HCT116 (cell line): ENCODE measurements around the gene SRSF5. TPM values are rescaled to one million over a fixed set of nuclear protein-coding genes. Genes with fewer than 3 reads are reported as not detected.

ENCODE experiments used
- ATAC-seq: fragments of 200-7000 bp; cut with Tn5 transposase; 2 replicates; pipeline ENCODE4 v1.9.1; 2020; ENCODE audit warnings: mild to moderate bottlenecking, moderate library complexity
- BruUV-seq: library from RNA; stranded (reverse); fragments of 400-500 nt; replicated peaks from 2 replicates; lab custom pipeline; 2021; lab: Mats Ljungman, UMichigan
- CTCF ChIA-PET: fragments of 300-600 bp; sonication (Branson Sonifier 250); formaldehyde crosslinking; loops from one replicate; lab custom pipeline; 2021; ENCODE audit warnings: antibody characterized with exemption; lab: Charles Lee
- POLR2A ChIA-PET: fragments of 300-600, 350-600 bp; sonication (Branson Sonifier 250); formaldehyde crosslinking; loops from one replicate; lab custom pipeline; 2021; ENCODE audit warnings: antibody characterized with exemption; lab: Charles Lee
- RAD21 ChIA-PET, 2 experiments: fragments of 300-600 bp; sonication (Branson Sonifier 250); formaldehyde crosslinking; loops; one replicate each; lab custom pipeline; 2023; ENCODE audit warnings: low total read pairs in 2 of 2; ENCODE audit not compliant: uncharacterized antibody in 2 of 2, unreplicated experiment in 2 of 2, low non-redundant PET in 1 of 2; lab: Charles Lee
- DNase-seq: peaks from one replicate; pipeline ENCODE4 v3.0.0-alpha.2; 2010; ENCODE audit warnings: low read depth, low spot score
- H2AFZ ChIP-seq: fragments of 200-600 bp; shearing (Covaris generic), sonication (generic); 2 replicates; pipeline ENCODE4 v1.6.1; 2017; ENCODE audit warnings: low read depth, mixed run types, mixed read lengths, antibody characterized with exemption, low read length; ENCODE audit not compliant: poor library complexity, severe bottlenecking
- H3K27ac ChIP-seq: 2 replicates; pipeline ENCODE4 v1.5.1; 2012; ENCODE audit warnings: low read depth, low read length
- H3K27me3 ChIP-seq: fragments of 200-600 bp; sonication (generic); 2 replicates; pipeline ENCODE4 v1.6.1; 2016; ENCODE audit warnings: mixed run types, low read length, mixed read lengths; ENCODE audit not compliant: insufficient read depth
- H3K36me3 ChIP-seq, 2 experiments: fragments of 200-500 bp in 1 of 2; fragments of 200-600 bp in 1 of 2; sonication (Bioruptor generic) in 1 of 2; sonication (generic) in 1 of 2; 2 replicates each; pipeline versions ENCODE4 v1.5.1 to v1.6.1; 2014 to 2016; ENCODE audit warnings: low read length in 2 of 2, inconsistent platforms in 1 of 2, mixed read lengths in 1 of 2, mixed run types in 1 of 2; ENCODE audit not compliant: insufficient read depth in 2 of 2, control insufficient read depth in 1 of 2
- H3K4me1 ChIP-seq, 2 experiments: fragments of 200-600 bp in 1 of 2; sonication (generic) in 1 of 2; 2 replicates each; pipeline versions ENCODE4 v1.5.1 to v1.6.1; 2012 to 2017; ENCODE audit warnings: low read length in 2 of 2, inconsistent platforms in 1 of 2, mild to moderate bottlenecking in 1 of 2, mixed read lengths in 1 of 2, mixed run types in 1 of 2, moderate library complexity in 1 of 2; ENCODE audit not compliant: insufficient read depth in 2 of 2, control insufficient read depth in 1 of 2
- H3K4me2 ChIP-seq: fragments of 200-600 bp; sonication (generic); 2 replicates; pipeline ENCODE4 v1.6.1; 2017; ENCODE audit warnings: mixed run types, low read length, mixed read lengths
- H3K4me3 ChIP-seq, 2 experiments: fragments of 200-600 bp in 1 of 2; sonication (generic) in 1 of 2; replicated peaks in 1 of 2; 2 replicates each; pipeline ENCODE4 v1.5.1; 2011 to 2016; ENCODE audit warnings: low read length in 2 of 2, control low read depth in 1 of 2, low read depth in 1 of 2, mild to moderate bottlenecking in 1 of 2, mixed read lengths in 1 of 2, mixed run types in 1 of 2
- H3K79me2 ChIP-seq: fragments of 200-600 bp; sonication (generic); 2 replicates; pipeline ENCODE4 v1.6.1; 2017; ENCODE audit warnings: mild to moderate bottlenecking, mixed run types, low read length, moderate library complexity, mixed read lengths; ENCODE audit not compliant: insufficient read depth
- H3K9ac ChIP-seq: fragments of 200-600 bp; sonication (generic); 2 replicates; pipeline ENCODE4 v1.6.1; 2016; ENCODE audit warnings: low read length, mixed read lengths
- H3K9me2 ChIP-seq: fragments of 200-600 bp; sonication (generic), shearing (Covaris generic); 2 replicates; pipeline ENCODE4 v1.6.1; 2017; ENCODE audit warnings: mixed run types, mild to moderate bottlenecking, moderate library complexity; ENCODE audit not compliant: insufficient read depth
- H3K9me3 ChIP-seq, 2 experiments: fragments of 200-500 bp in 1 of 2; fragments of 200-600 bp in 1 of 2; sonication (Bioruptor generic) in 1 of 2; sonication (generic) in 1 of 2; 2 replicates each; pipeline ENCODE4 v1.6.1; 2014 to 2017; ENCODE audit warnings: low read length in 2 of 2, mixed read lengths in 2 of 2, inconsistent platforms in 1 of 2, low read depth in 1 of 2, mild to moderate bottlenecking in 1 of 2, mixed run types in 1 of 2, moderate library complexity in 1 of 2; ENCODE audit not compliant: control insufficient read depth in 1 of 2, insufficient read depth in 1 of 2
- H4K20me1 ChIP-seq: fragments of 200-600 bp; sonication (generic), shearing (Covaris generic); 2 replicates; pipeline ENCODE4 v1.6.1; 2017; ENCODE audit warnings: mixed run types, mild to moderate bottlenecking, moderate library complexity; ENCODE audit not compliant: insufficient read depth
- ATF3 ChIP-seq: IDR thresholded peaks from 2 replicates; pipeline ENCODE4 v1.6.1; 2012
- CTCF ChIP-seq, 3 experiments: fragments of 200-600 bp in 1 of 3; sonication (generic) in 1 of 3; IDR thresholded peaks in 2 of 3; conservative IDR thresholded peaks in 1 of 3; 2 replicates each; pipeline ENCODE4 v1.5.1; 2012 to 2017; ENCODE audit warnings: low read depth in 2 of 3, low read length in 2 of 3, antibody characterized with exemption in 1 of 3, borderline replicate concordance in 1 of 3, control low read depth in 1 of 3, mild to moderate bottlenecking in 1 of 3, mixed read lengths in 1 of 3, mixed run types in 1 of 3, moderate library complexity in 1 of 3; ENCODE audit not compliant: insufficient read depth in 1 of 3
- ELF1 ChIP-seq: IDR thresholded peaks from 2 replicates; pipeline ENCODE4 v1.6.1; 2012; ENCODE audit warnings: low read depth, borderline replicate concordance
- EZH2phosphoT487 ChIP-seq: fragments of 200-600 bp; IDR thresholded peaks from 2 replicates; pipeline ENCODE4 v1.6.1; 2018; ENCODE audit warnings: antibody characterized with exemption, borderline replicate concordance
- REST ChIP-seq: IDR thresholded peaks from 2 replicates; pipeline ENCODE4 v1.6.1; 2012; ENCODE audit warnings: low read depth
- SIN3A ChIP-seq: IDR thresholded peaks from 2 replicates; pipeline ENCODE4 v1.6.1; 2012; ENCODE audit warnings: low read depth
- SP1 ChIP-seq: IDR thresholded peaks from 2 replicates; pipeline ENCODE4 v1.6.1; 2012; ENCODE audit warnings: low read depth
- TCF7L2 ChIP-seq: IDR thresholded peaks from 2 replicates; pipeline ENCODE4 v1.7.0; 2011; ENCODE audit warnings: borderline replicate concordance, inconsistent platforms; ENCODE audit not compliant: insufficient read depth, insufficient read length; ENCODE audit errors: extremely low read depth
- YY1 ChIP-seq: IDR thresholded peaks from 2 replicates; pipeline ENCODE4 v1.6.1; 2011; ENCODE audit warnings: low read length, low read depth, moderate library complexity, mild to moderate bottlenecking; ENCODE audit not compliant: insufficient replicate concordance; ENCODE audit errors: extremely low read depth
- ZBTB33 ChIP-seq: IDR thresholded peaks from 2 replicates; pipeline ENCODE4 v1.6.1; 2011; ENCODE audit warnings: mild to moderate bottlenecking, low read length, moderate library complexity; ENCODE audit not compliant: insufficient replicate concordance; ENCODE audit errors: extremely low read depth
- intact Hi-C: fragments of 100-400 bp; cut with micrococcal nuclease; formaldehyde crosslinking; loops from 2 replicates; pipeline ENCODE4 v1.10.0; 2022
- total RNA-seq: library from RNA; stranded (reverse); gene quantifications from one replicate; pipeline ENCODE4 v1.2.1, GENCODE V29; 2021; ENCODE audit not compliant: unreplicated experiment

The SRSF5 gene
- total RNA-seq, 1 experiment from 2014 or later, result 258 TPM

GRCh38 chr14:69769623-69770022, 2.7 kb downstream of the SRSF5 start:
- Histone ChIP-seq H3K27ac (no peak overlapping the region), H3K9me2 (no peaks in the 10 kb centered on the region), H3K36me3 (peaks cover 57 to 63% of the 10 kb centered on the region in 2 experiments), H3K9me3 (no peaks in the 10 kb centered on the region), H3K4me3 (no peak overlapping the region), H3K9ac (no peak overlapping the region), H2AFZ (no peak overlapping the region), H3K27me3 (no peaks in the 10 kb centered on the region), H3K79me2 (peaks cover 63% of the 10 kb centered on the region), H3K4me1 (peaks cover 3 to 12% of the 10 kb centered on the region in 2 experiments; a peak in 3 of 4 replicates), H4K20me1 (peaks cover 30% of the 10 kb centered on the region; the same call in 1 of the 2 replicates), H3K4me2 (no peak overlapping the region)
- TF ChIP-seq SP1, result no peak
- no peak for TF ChIP-seq ELF1
- TF ChIP-seq ZBTB33, result no peak
- no peak for TF ChIP-seq EZH2phosphoT487
- TF ChIP-seq REST, result no peak
- no peak for TF ChIP-seq SIN3A
- no peak for TF ChIP-seq ATF3
- TF ChIP-seq YY1, result no peak
- TF ChIP-seq TCF7L2, result no peak
- no peak for TF ChIP-seq CTCF (IDR thresholded peaks at IDR 0.05 in 2 of 3, conservative IDR thresholded peaks at IDR 0.05 in 1 of 3; ENCODE audit: borderline replicate concordance in 1 of 3, insufficient read depth in 1 of 3, low read depth in 2 of 3, low read length in 2 of 3)
- no TSS peak for BruUV-seq
- POLR2A ChIA-PET, result no interaction called here
- no peak for ATAC-seq
- CTCF ChIA-PET, result no interaction called here
- RAD21 ChIA-PET, result no interaction called here
- no peak for DNase-seq
- intact Hi-C loops, result no loop called here
